HG03135 (cell line): Measurements from ENCODE around the gene SNTG2.
"Not testable (repeated sequence)": the region's sequence is repeated elsewhere in the genome, so short reads cannot be mapped to it uniquely, and the experiment has no call there.

Experiments
- ATAC-seq: cut with Tn5 transposase; IDR thresholded peaks from one replicate; pipeline ENCODE4 v1.9.1; 2021; ENCODE audit warnings: mild to moderate bottlenecking, moderate library complexity; ENCODE audit not compliant: unreplicated experiment

Gene SNTG2

DNA sequence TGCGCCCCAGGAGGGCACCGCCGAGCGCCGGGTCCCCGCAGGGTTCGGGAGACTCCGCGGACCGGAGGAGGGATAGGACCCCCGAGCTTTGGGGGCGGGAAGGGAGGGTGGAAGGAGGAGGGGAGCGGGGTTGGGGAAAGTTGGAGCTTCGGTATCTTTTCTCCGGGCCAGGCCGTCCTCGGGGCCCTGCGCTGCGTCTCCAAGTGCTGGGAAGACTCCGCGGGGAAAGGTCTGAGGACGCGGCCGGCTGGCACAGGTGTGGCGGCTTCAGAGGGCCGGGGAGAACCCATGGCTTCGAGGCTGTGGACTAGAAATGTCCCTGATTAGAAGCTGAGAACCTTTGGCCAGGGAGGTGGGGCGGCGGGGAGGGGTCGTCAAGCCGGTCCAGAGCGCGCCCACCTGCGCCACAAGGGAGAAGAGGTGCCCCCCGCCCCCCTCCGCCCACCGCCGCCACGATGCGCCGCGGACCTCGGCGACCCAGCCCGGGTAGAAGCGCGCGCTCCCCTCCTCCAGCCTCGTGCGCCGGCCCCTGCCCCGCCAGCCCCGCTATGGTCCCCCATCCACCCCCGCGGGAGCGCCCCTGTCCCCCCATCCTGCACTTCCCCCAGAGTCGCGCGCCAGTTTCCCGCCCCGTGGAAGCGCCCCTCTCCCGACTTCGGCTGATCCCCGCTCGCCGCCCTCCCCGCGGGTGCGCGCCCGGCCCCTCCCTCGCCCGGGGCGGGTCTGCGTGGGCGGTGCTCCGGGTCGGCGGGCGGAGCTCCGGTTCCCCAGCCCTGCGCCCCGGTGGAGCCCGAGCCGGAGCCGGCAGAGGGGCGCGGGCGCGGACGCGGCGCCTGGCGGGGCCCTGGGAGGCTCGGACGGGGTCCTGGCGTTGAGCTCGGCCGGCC, at the start of gene SNTG2:
TSS of gene SNTG2 (plus strand) at position 770 of the 887 bp plus-strand sequence. CDS start 148 bp downstream, outside the sequence.
- ATAC-seq, result no peak

- ATAC-seq, result no peak
Observed at GRCh38 chr2:902584-902983, 48.1 kb upstream of the SNTG2 start.

DNA sequence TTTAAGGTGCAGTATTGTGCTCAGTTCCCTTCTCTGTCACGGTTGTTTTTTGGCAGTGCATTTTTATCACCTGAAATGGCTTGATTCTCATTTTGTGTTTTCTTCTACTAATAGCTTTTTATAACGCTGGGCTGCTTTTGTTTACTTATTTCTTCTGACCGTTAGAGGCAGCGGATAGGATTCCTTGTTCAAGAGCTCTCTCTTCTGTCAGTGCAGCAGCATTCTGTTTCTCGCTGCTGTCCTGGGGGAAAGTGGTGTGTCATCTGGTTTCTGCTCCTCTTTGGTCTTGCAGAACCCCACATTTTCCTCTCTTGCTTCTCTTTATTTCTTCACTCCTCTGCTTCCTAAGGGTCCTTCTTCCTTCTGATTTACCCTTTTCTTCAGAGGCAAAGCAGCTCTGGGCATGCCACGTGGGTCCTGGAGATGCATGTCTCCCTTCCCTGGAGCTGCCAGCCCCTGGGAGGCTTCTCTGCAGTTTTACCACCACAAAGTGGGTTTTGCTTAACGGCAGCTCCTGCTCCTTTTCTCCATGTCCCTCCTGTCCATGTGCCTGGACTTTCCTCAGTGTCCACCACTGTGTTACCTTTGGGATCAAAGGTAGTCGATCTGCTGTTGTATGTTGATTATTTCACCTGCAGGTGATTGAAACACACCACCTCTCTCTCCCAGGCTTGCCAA, 47.3 kb upstream of the SNTG2 start:
- ATAC-seq, result no peak

- no peak for ATAC-seq
Observed at GRCh38 chr2:904246-905024, 46.2 kb upstream of the SNTG2 start.

- ATAC-seq, result no peak
Observed at GRCh38 chr2:905091-905832, 45.4 kb upstream of the SNTG2 start.

DNA sequence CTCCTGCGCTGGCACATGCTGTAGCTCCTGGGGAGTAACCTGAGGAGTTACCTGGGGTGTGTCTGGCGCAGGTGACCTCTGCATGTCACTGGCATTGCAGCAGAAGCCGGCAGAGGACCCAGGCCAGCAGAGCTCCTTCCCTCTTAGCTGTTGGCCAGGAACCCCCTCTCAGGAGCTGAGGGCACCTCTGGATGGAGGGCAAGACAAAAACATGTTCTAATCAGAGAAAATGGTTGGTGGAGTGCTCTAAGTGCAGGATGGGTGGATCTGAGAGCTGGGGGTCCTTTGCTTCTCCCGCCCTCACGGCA, 44.9 kb upstream of the SNTG2 start:
- ATAC-seq, result no peak

DNA sequence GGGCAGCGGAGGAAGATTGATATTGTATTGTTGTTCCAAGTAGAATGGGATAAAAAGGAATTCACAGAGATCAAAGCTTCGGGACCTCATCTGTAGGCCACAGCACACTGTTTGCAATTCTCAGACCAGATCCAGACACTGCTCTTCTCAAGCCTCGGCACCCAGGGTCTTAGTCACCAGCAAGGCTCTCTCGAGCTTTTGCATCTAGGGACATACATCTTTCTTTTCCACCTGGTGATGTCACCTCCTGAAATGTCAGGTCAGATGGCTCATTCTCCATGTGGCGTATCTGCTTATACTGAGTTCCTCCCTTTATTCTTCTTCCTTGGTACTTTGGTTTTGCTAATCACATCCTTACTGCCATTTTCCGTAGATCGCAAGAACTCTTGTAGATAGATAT, 42.9 kb upstream of the SNTG2 start:
- ATAC-seq, result no peak

DNA sequence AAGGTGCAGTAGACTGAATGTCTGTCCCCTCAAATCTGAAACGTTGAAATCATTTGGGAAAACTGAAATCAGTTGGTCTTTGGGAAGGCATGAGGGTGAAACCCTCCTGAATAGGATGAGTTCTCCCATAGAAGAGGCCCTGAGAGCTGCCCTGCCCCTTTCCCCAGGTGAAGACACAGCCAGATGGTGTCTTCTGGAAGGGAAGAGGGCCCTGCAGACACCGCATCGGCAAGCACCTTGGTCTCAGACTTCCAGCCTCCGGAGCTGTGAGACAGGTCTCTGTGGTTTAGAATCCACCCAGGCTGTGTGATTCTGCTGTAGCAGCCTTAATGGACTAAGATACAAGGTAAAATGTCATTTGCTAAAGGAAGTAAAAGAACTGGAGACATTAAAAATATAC, 42.1 kb upstream of the SNTG2 start:
- ATAC-seq, result no peak

DNA sequence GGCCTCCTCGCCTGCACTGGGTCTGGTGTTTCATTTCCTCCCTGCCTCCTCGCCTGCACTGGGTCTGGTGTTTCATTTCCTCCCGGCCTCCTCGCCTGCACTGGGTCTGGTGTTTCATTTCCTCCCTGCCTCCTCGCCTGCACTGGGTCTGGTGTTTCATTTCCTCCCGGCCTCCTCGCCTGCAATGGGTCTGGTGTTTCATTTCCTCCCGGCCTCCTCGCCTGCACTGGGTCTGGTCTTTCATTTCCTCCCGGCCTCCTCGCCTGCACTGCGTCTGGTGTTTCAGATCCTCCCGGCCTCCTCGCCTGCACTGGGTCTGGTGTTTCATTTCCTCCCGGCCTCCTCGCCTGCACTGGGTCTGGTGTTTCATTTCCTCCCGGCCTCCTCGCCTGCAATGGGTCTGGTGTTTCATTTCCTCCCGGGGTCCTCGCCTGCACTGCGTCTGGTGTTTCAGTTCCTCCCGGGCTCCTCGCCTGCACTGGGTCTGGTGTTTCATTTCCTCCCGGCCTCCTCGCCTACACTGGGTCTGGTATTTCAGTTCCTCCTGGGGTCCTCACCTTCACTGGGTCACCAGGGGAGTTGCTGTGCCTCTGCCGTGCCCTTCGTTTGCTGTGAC, 40.8 kb upstream of the SNTG2 start:
- ATAC-seq, result not testable (repeated sequence)

- ATAC-seq, result no peak
Observed at GRCh38 chr2:910698-911097, 40.0 kb upstream of the SNTG2 start.

GRCh38 chr2:915979-916378, 34.7 kb upstream of the SNTG2 start:
- ATAC-seq, result no peak

DNA sequence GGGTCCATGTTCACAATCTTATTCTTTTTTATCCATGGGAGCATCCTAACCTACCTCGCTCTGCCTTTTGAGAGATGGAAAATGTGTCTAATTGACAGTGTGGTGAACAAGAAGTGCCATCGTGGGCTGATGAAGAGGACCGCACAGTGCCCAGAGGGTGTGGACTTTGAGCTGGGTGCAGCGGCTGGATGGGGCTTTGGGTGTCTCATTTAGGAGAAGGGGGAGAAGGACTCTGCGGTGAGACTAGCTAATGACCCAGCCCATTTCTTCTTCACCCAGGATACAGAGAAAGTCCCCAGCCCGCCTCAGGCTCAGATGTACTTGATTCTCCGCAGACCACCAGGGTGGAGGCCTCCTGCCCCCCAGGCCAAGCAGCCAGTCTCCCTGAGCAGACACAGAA, 33.7 kb upstream of the SNTG2 start:
- no peak for ATAC-seq

- no peak for ATAC-seq
Observed at GRCh38 chr2:919672-920071, 31.0 kb upstream of the SNTG2 start.

DNA sequence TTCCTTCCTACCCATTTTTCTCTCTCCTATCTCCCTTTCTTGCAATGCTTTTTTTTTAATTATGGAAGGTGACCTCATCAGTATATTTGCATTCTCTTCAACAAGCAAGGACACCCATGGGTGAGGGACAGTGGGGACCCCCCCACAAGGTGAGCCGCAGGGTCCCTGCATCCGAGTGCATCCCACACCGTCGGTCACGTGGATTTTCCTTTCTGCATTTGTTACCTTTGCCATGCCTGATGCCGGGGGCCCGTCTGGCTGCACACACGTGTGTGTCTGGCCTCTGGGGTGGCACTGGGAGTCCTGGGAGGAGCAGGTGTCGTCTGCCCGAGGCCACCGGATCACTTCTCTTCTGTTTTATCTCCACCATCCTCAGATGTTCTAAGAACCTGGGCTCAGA, 30.1 kb upstream of the SNTG2 start:
- ATAC-seq, result no peak

DNA sequence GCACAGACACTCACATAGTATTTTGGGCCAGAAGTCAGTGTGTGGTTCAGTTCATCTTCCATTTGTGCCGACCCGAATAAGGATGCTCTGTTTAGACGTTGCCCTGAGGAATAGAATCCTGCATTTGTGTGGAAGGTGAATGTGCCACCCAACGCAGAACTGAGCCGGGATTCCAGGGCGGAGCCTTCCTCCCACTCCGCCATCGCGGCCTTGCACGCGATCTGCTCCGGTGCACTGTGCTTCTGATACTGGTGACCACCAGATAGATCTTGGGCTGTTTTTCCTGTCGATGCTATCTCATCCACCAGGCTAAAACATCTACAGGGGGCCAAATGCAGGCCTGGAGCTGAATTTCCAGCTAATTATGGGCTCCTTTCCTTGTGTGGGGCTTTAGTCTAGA, 29.6 kb upstream of the SNTG2 start:
- no peak for ATAC-seq

DNA sequence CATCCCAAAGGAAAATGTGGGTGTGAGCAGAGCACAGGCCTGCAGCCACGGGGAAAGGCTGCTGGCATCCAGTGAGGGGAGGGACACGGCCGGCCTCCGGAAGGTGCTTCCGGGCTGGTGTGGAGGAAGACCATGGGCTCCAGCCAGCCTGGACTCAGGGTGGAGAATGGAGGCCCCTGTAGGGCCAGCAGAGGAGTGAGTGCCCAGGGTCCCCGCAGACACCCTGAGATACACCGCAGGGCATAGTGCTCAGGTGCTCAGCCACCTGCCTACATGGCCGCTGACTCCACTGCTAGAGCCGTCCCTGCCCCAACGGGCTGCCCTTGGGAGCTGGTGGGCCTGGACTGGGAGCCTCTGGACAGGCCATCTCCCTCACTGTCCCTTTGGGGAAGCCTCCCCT, 28.5 kb upstream of the SNTG2 start:
- ATAC-seq, result no peak

- no peak for ATAC-seq
Observed at GRCh38 chr2:923832-924601, 26.6 kb upstream of the SNTG2 start.

DNA sequence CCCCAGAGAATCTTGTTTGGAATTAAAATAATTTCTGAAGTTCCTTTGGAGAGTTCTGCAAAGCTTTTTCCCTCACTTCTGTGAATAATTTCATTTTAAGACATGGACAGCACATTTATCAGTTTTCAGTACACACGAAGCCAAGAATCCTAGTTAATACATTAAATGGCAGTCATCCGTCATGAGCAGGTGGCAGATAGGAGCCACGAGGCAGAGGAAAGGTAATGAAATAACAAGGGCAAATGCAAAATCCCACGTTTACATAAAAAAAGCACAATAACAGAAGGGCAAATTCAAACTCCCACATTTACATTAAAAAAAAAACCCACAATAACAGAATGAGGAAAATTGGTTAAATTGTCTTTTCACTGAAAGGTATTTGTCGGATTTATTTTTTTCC, 25.9 kb upstream of the SNTG2 start:
- ATAC-seq, result no peak

DNA sequence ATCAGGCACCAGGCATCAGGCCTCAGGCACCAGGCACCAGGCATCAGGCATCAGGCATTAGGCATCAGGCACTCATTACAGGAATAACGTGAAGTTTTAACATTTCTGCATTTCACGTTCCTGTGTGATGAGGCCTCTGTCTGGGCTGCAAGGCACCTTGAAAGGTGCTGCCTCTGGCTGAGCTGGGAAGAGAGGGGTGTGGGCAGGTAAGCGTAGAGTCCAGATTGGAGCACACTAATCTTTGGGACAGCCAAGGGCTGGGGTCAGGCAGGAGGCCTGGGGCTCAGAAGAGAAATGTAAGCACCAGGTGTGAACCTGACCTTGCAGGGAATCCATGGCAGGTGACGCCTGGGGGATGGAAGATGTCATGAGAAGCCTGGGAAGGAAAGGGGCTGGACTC, 25.3 kb upstream of the SNTG2 start:
- ATAC-seq, result no peak

- ATAC-seq, result no peak
Observed at GRCh38 chr2:925711-926110, 24.9 kb upstream of the SNTG2 start.
